IMR-90 (cell line): ENCODE measurements around the gene VMO1. TPM values are rescaled to one million over a fixed set of nuclear protein-coding genes. Genes with fewer than 3 reads are reported as not detected.

Experiments
- ATAC-seq: fragments of 200-7000 bp; cut with Tn5 transposase; 2 replicates; pipeline ENCODE4 v1.9.1; 2020; ENCODE audit warnings: low read depth, mild to moderate bottlenecking, moderate library complexity
- BruUV-seq: library from RNA; stranded (reverse); fragments of 400-500 nt; replicated peaks from 2 replicates; lab custom pipeline; 2021; lab: Mats Ljungman, UMichigan
- CTCF ChIA-PET: fragments of 300-600 bp; formaldehyde crosslinking; extraction: SDS; loops from one replicate; lab custom pipeline; 2021; ENCODE audit warnings: antibody characterized with exemption; lab: Yijun Ruan, JAX
- POLR2A ChIA-PET: fragments of 300-600 bp; sonication (Branson Sonifier 250); formaldehyde crosslinking; loops from one replicate; lab custom pipeline; 2022; ENCODE audit warnings: antibody characterized with exemption; ENCODE audit not compliant: unreplicated experiment; lab: Charles Lee
- DNase-seq: peaks from one replicate; pipeline ENCODE4 v3.0.0; 2013
- H2AFZ ChIP-seq: replicated peaks from 2 replicates; pipeline ENCODE3; 2013; ENCODE audit warnings: low read length, mild to moderate bottlenecking; ENCODE audit not compliant: poor library complexity
- H2AK5ac ChIP-seq: 2 replicates; pipeline ENCODE4 v1.6.1; 2013; ENCODE audit warnings: low read depth, low read length, inconsistent platforms
- H2AK9ac ChIP-seq: replicated peaks from 2 replicates; pipeline ENCODE3; 2013; ENCODE audit warnings: mild to moderate bottlenecking, low read depth, low read length, moderate library complexity; ENCODE audit not compliant: poor library complexity
- H2BK120ac ChIP-seq: 2 replicates; pipeline ENCODE4 v1.6.1; 2013; ENCODE audit warnings: low read depth, low read length, inconsistent platforms
- H2BK15ac ChIP-seq: 3 replicates; pipeline ENCODE4 v1.6.1; 2013; ENCODE audit warnings: low read depth, low read length, inconsistent platforms
- H2BK20ac ChIP-seq: 2 replicates; pipeline ENCODE4 v1.6.1; 2013; ENCODE audit warnings: low read depth, mild to moderate bottlenecking, inconsistent platforms, low read length, moderate library complexity
- H2BK5ac ChIP-seq: 2 replicates; pipeline ENCODE4 v1.6.1; 2013; ENCODE audit warnings: mild to moderate bottlenecking, low read depth, low read length, inconsistent platforms; ENCODE audit not compliant: poor library complexity, severe bottlenecking
- H3K14ac ChIP-seq: replicated peaks from 2 replicates; pipeline ENCODE4 v1.6.1; 2013; ENCODE audit warnings: low read depth, low read length, inconsistent platforms
- H3K18ac ChIP-seq: 2 replicates; pipeline ENCODE4 v1.6.1; 2013; ENCODE audit warnings: low read depth, low read length, control low read depth
- H3K23ac ChIP-seq: 2 replicates; pipeline ENCODE4 v1.6.1; 2013; ENCODE audit warnings: low read depth, low read length, inconsistent platforms
- H3K27ac ChIP-seq: 2 replicates; pipeline ENCODE4 v1.5.1; 2013; ENCODE audit warnings: mild to moderate bottlenecking, control low read depth, low read length; ENCODE audit not compliant: insufficient read depth
- H3K27me3 ChIP-seq: 2 replicates; pipeline ENCODE4 v1.6.1; 2013; ENCODE audit warnings: low read length; ENCODE audit not compliant: control insufficient read depth, insufficient read depth
- H3K36me3 ChIP-seq: 2 replicates; pipeline ENCODE4 v1.6.1; 2013; ENCODE audit warnings: low read length, mixed read lengths; ENCODE audit not compliant: control insufficient read depth, insufficient read depth
- H3K4ac ChIP-seq: 2 replicates; pipeline ENCODE4 v1.6.1; 2013; ENCODE audit warnings: low read depth, low read length, inconsistent platforms
- H3K4me1 ChIP-seq: 2 replicates; pipeline ENCODE4 v1.6.1; 2013; ENCODE audit warnings: low read length, mixed read lengths; ENCODE audit not compliant: control insufficient read depth, insufficient read depth
- H3K4me2 ChIP-seq: 2 replicates; pipeline ENCODE4 v1.6.1; 2013; ENCODE audit warnings: low read depth, mild to moderate bottlenecking, control low read depth, low read length, moderate library complexity
- H3K4me3 ChIP-seq: 2 replicates; pipeline ENCODE4 v1.5.1; 2013; ENCODE audit warnings: low read depth, mild to moderate bottlenecking, control low read depth, low read length, moderate library complexity; ENCODE audit not compliant: insufficient read depth
- H3K56ac ChIP-seq: 2 replicates; pipeline ENCODE4 v1.6.1; 2013; ENCODE audit warnings: low read length, inconsistent platforms; ENCODE audit not compliant: insufficient read depth; ENCODE audit errors: extremely low read depth
- H3K79me1 ChIP-seq, 2 experiments: 2 replicates each; pipeline ENCODE4 v1.6.1; 2013; ENCODE audit warnings: low read length in 2 of 2, inconsistent platforms in 1 of 2, low read depth in 1 of 2
- H3K9ac ChIP-seq: 2 replicates; pipeline ENCODE4 v1.6.1; 2013; ENCODE audit warnings: low read depth, low read length, control low read depth
- H3K9me1 ChIP-seq: 2 replicates; pipeline ENCODE4 v1.6.1; 2013; ENCODE audit warnings: low read length, inconsistent platforms; ENCODE audit not compliant: insufficient read depth
- H3K9me3 ChIP-seq: 2 replicates; pipeline ENCODE4 v1.6.1; 2013; ENCODE audit warnings: low read length; ENCODE audit not compliant: control insufficient read depth, insufficient read depth
- H4K20me1 ChIP-seq: 2 replicates; pipeline ENCODE4 v1.6.1; 2013; ENCODE audit warnings: low read length, inconsistent platforms; ENCODE audit not compliant: insufficient read depth
- H4K5ac ChIP-seq: 2 replicates; pipeline ENCODE4 v1.6.1; 2013; ENCODE audit warnings: mild to moderate bottlenecking, low read depth, low read length, control low read depth
- H4K8ac ChIP-seq, 2 experiments: 2 replicates each; pipeline ENCODE4 v1.6.1; 2013; ENCODE audit warnings: low read depth in 2 of 2, low read length in 2 of 2, control low read depth in 1 of 2, inconsistent platforms in 1 of 2
- H4K91ac ChIP-seq: 2 replicates; pipeline ENCODE4 v1.6.1; 2013; ENCODE audit warnings: low read depth, low read length, inconsistent platforms; ENCODE audit not compliant: insufficient read depth
- CTCF ChIP-seq: conservative IDR thresholded peaks from 2 replicates; pipeline ENCODE4 v1.5.1; 2012; ENCODE audit warnings: mild to moderate bottlenecking, low read depth, low read length, improper control_type of control experiment
- MAZ ChIP-seq: IDR thresholded peaks from 2 replicates; pipeline ENCODE4 v1.6.1; 2012; ENCODE audit warnings: low read depth, mild to moderate bottlenecking, low read length, improper control_type of control experiment, moderate library complexity, borderline replicate concordance
- POLR2A ChIP-seq: IDR thresholded peaks from 2 replicates; pipeline ENCODE4 v1.6.1; 2012; ENCODE audit warnings: mild to moderate bottlenecking, low read depth, low read length
- WGBS, 2 experiments: methylation state at CpG; one replicate each; pipeline versions ENCODE4 v1.1.5 to v1.1.7; 2013; ENCODE audit warnings: missing lambda C conversion rate in 2 of 2; ENCODE audit not compliant: insufficient read length in 1 of 2; ENCODE audit errors: extremely low coverage in 2 of 2; 5-methylcytosine and 5-hydroxymethylcytosine counted together
- dilution Hi-C: fragments of 300-500 bp; cut with HindIII; formaldehyde crosslinking; loops from one replicate; pipeline ENCODE4 v1.14.3; 2018; ENCODE audit warnings: low sequenced_read_pairs; ENCODE audit not compliant: unreplicated experiment
- in situ Hi-C: fragments of 300-500 bp; cut with MboI; formaldehyde crosslinking; loops from 3 replicates; pipeline ENCODE4 v1.14.3; 2019; ENCODE audit warnings: low sequenced_read_pairs, inconsistent platforms, mixed read lengths
- intact Hi-C: fragments of 100-400 bp; cut with micrococcal nuclease; formaldehyde crosslinking; loops from 2 replicates; pipeline ENCODE4 v1.10.0; 2022
- polyA plus RNA-seq, 3 experiments: library from polyadenylated mRNA; depleted of rRNA; stranded (reverse); fragments of >200 nt; gene quantifications; 2 replicates each; pipeline ENCODE4 v1.2.3, GENCODE V29; 2012; ENCODE audit warnings: low replicate concordance in 1 of 3
- total RNA-seq: library from RNA; depleted of rRNA; stranded (reverse); fragments of >200 nt; gene quantifications from 2 replicates; pipeline ENCODE4 v1.2.3, GENCODE V29; 2012
- TF ChIP-seq, protein P1 (sequence below): fragments of 150-350 bp; IDR thresholded peaks from 2 replicates; pipeline ENCODE4 v1.6.1; 2016; ENCODE audit warnings: low read depth, mild to moderate bottlenecking, low read length, moderate library complexity, borderline replicate concordance
- TF ChIP-seq, protein P2 (sequence below): fragments of 150-350 bp; IDR thresholded peaks from 2 replicates; pipeline ENCODE4 v1.6.1; 2017; ENCODE audit warnings: mild to moderate bottlenecking, antibody characterized with exemption, low read length, low read depth

Gene VMO1
- total and polyA plus RNA-seq, 2 of the 4 experiments (the other 2 are of a cell fraction), result 0.14 TPM; not detected in 1

GRCh38 chr17:4806777-4807604 is 20.8 kb upstream of the VMO1 start, which contains the start of gene PLD2:
PLD2 (plus strand) TSS chr17:4807152; CDS start chr17:4807773, 621 bp downstream.
- peak within 1 kb of the TSS; percentile 95 for H2AFZ ChIP-seq
- peak within 1 kb of the TSS; percentile 57; the same call in 1 of the 2 replicates for H4K5ac ChIP-seq
- H3K79me1 ChIP-seq, result peaks cover 0 to 25% of the 10 kb centered on the region in 2 experiments; a peak in 3 of 4 replicates
- peak within 1 kb of the TSS; percentile 60 for H2BK5ac ChIP-seq
- no peak within 1 kb of the TSS for H2BK20ac ChIP-seq
- ChIA-PET POLR2A (no interaction called here), CTCF (interaction anchor here (1.7 kb wide), 1 partner anchor 11 kb away, joined by 5 read pairs; the partner anchor contains the start of gene PSMB6)
- no peak within 1 kb of the TSS for H2BK15ac ChIP-seq
- H4K20me1 ChIP-seq, result no peaks in the 10 kb centered on the region
- H3K36me3 ChIP-seq, result peaks cover 21% of the 10 kb centered on the region
- peak within 1 kb of the TSS; percentile 97 for H3K4me3 ChIP-seq
- peak within 1 kb of the TSS; percentile 57 to 72; a peak in 3 of 4 replicates for H4K8ac ChIP-seq
- H3K27ac ChIP-seq, result peak within 1 kb of the TSS; percentile 82
- no peak within 1 kb of the TSS for H2BK120ac ChIP-seq
- H3K27me3 ChIP-seq, result no peaks in the 10 kb centered on the region
- H3K4me2 ChIP-seq, result peak within 1 kb of the TSS; percentile 100
- H3K14ac ChIP-seq, result peak within 1 kb of the TSS; percentile 71
- no peak within 1 kb of the TSS for H4K91ac ChIP-seq
- H2AK5ac ChIP-seq, result peak within 1 kb of the TSS; percentile 87
- in situ Hi-C loops, result no loop called here
- H3K4me1 ChIP-seq, result peaks cover 4% of the 10 kb centered on the region; the same call in 1 of the 2 replicates
- peak within 1 kb of the TSS; percentile 87; the same call in 1 of the 2 replicates for H3K23ac ChIP-seq
- peak within 1 kb of the TSS; percentile 72; the same call in 1 of the 2 replicates for H3K4ac ChIP-seq
- H3K56ac ChIP-seq, result peak within 1 kb of the TSS; percentile 78; the same call in 1 of the 2 replicates
- no peaks in the 10 kb centered on the region for H3K9me1 ChIP-seq
- DNase-seq (peak; percentile 67), ATAC-seq (peak; percentile 100)
- TF ChIP-seq MAZ (peak; percentile 88), POLR2A (no peak), CTCF (no peak)
- TF ChIP-seq, protein P1, sequence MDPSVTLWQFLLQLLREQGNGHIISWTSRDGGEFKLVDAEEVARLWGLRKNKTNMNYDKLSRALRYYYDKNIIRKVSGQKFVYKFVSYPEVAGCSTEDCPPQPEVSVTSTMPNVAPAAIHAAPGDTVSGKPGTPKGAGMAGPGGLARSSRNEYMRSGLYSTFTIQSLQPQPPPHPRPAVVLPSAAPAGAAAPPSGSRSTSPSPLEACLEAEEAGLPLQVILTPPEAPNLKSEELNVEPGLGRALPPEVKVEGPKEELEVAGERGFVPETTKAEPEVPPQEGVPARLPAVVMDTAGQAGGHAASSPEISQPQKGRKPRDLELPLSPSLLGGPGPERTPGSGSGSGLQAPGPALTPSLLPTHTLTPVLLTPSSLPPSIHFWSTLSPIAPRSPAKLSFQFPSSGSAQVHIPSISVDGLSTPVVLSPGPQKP, result no peak
- TF ChIP-seq, protein P2, sequence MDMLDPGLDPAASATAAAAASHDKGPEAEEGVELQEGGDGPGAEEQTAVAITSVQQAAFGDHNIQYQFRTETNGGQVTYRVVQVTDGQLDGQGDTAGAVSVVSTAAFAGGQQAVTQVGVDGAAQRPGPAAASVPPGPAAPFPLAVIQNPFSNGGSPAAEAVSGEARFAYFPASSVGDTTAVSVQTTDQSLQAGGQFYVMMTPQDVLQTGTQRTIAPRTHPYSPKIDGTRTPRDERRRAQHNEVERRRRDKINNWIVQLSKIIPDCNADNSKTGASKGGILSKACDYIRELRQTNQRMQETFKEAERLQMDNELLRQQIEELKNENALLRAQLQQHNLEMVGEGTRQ, result no peak
- intact Hi-C loops, result no loop called here
- H3K18ac ChIP-seq, result no peak within 1 kb of the TSS
- H3K9ac ChIP-seq, result peak within 1 kb of the TSS; percentile 96
- 1% methylated on average over 43 of the region's 106 CpGs; no CpG with 5 or more reads in 1 of the 2 experiments for WGBS, 2 experiments
- no peaks in the 10 kb centered on the region for H3K9me3 ChIP-seq
- dilution Hi-C loops, result no loop called here
- H2AK9ac ChIP-seq, result peak within 1 kb of the TSS; percentile 92
- no TSS peak for BruUV-seq
